ENCODE measurements around the gene NKD2. TPM values are rescaled to one million over a fixed set of nuclear protein-coding genes. Genes with fewer than 3 reads are reported as not detected.

The NKD2 gene
- polyA plus RNA-seq, 2 of the 4 experiments (the other 2 are of a cell fraction): 1.2 to 4.2 TPM

GRCh38 chr5:1035421-1036405 is 27.1 kb downstream of the NKD2 start:
- Histone ChIP-seq H3K9me3 (no peaks in the 10 kb centered on the region), H3K4me1 (no peaks in the 10 kb centered on the region), H3K4me2 (no peak overlapping the region), H3K4me3 (no peak overlapping the region), H3K27ac (no peak overlapping the region)
- no peak for FAIRE-seq
- no peak for DNase-seq (ENCODE audit: low read depth in 1 of 2, low spot score in 1 of 2)
- POLR2A ChIA-PET: no interaction called here
- 0 out of 6 replicates have a peak, but pooled peaks of 1 of the 2 experiments have one; percentile 9 for ATAC-seq
- TF ChIP-seq EHF (CRISPR knock-in tag; IDR thresholded peaks at IDR 0.05) (no peak), EP300 (IDR thresholded peaks at IDR 0.05) (no peak), ATOH8 (CRISPR knock-in tag; IDR thresholded peaks at IDR 0.05; ENCODE audit: low read depth) (no peak)
- 87% methylated on average over 17 of the region's 25 CpGs for WGBS (ENCODE audit: missing lambda C conversion rate)
- CTCF ChIA-PET: no interaction called here

GRCh38 chr5:1036504-1037122 is 28.0 kb downstream of the NKD2 start:
- TF ChIP-seq FOSB (CRISPR knock-in tag; IDR thresholded peaks at IDR 0.05) (no peak), RCOR1 (IDR thresholded peaks at IDR 0.05; ENCODE audit: low read depth, low read length) (no peak), SMC3 (IDR thresholded peaks at IDR 0.05) (no peak), EHF (CRISPR knock-in tag; IDR thresholded peaks at IDR 0.05) (no peak), KDM5A (IDR thresholded peaks at IDR 0.05) (no peak), ZC3H11A (IDR thresholded peaks at IDR 0.05) (no peak), GATA3 (IDR thresholded peaks at IDR 0.05; ENCODE audit: borderline replicate concordance) (no peak), REST (IDR thresholded peaks at IDR 0.05) (no peak), CBX8 (IDR thresholded peaks at IDR 0.05) (no peak), MAX (IDR thresholded peaks at IDR 0.05) (no peak), ZNF302 (CRISPR knock-in tag; IDR thresholded peaks at IDR 0.05) (no peak), JUN (IDR thresholded peaks at IDR 0.05) (no peak), TP53 (CRISPR knock-in tag; IDR thresholded peaks at IDR 0.05) (no peak), PBX3 (IDR thresholded peaks at IDR 0.05) (no peak), PHF8 (IDR thresholded peaks at IDR 0.05; ENCODE audit: borderline replicate concordance, low read depth) (no peak), NPAS2 (CRISPR knock-in tag; IDR thresholded peaks at IDR 0.05; ENCODE audit: borderline replicate concordance) (no peak), HMGXB4 (CRISPR knock-in tag; IDR thresholded peaks at IDR 0.05; ENCODE audit: borderline replicate concordance) (no peak), ELK1 (IDR thresholded peaks at IDR 0.05; ENCODE audit: low read depth, low read length) (no peak)
- no peaks in the 10 kb centered on the region for H3K4me1 ChIP-seq
- H3K27ac ChIP-seq: no peak overlapping the region
- H3K4me3 ChIP-seq: no peak overlapping the region
- 88% methylated on average over 21 of the region's 22 CpGs for WGBS (ENCODE audit: missing lambda C conversion rate)
- POLR2A ChIA-PET: no interaction called here
- CTCF ChIA-PET: interaction anchor here (1.2 kb wide), 1 partner anchor 131 kb away, joined by 4 read pairs; no protein-coding TSS in a partner anchor
- no peaks in the 10 kb centered on the region for H3K9me3 ChIP-seq
- no peak overlapping the region for H3K4me2 ChIP-seq
- no peak for FAIRE-seq
- no peak for DNase-seq (ENCODE audit: low read depth in 1 of 2, low spot score in 1 of 2)
- ATAC-seq: no peak

Measured in A549 (cell line).